Measurements from ENCODE around the gene FUT2.

DNA sequence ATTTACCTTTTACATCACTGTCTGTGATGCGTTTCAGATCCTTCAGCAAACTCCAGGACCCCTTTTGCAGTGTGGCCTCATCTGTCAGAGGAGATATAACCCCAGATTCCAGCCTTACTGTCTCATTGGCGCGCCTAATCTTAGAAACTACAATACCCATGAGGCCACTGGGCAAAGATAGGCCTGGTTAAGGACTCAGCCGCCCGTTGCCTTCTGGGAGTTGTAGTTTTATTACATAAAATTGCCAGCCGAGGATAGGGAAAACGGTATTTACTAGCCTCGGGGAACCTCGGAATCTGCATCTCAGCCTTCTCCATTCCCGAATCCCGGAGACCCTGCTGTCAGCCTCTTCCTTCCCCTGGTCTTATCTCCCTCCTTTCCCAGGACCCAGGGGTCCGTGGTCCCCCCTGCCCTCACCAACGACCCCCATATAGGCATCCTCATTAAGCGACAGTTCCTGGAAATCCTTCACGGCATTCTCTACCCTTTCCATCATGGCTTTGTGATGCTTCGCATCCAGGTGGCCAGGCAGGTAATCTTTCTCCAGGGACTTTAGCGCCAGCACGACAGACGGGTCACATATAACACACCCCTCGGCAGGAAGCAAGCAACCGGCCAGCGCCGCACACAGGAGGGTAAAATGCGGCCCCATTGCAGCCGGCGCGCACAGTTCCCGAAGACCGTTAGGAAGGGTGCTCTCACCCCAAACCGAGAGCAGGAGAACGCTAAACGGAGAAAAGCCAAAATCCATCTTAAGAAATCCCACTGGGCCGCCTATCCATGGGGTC lies 49.6 kb downstream of the FUT2 start:
- TF ChIP-seq ZNF664 (tag by site-specific recombination; IDR thresholded peaks at IDR 0.05) = no peak
- no peak for TF ChIP-seq ZNF302 (tag by site-specific recombination; IDR thresholded peaks at IDR 0.05; ENCODE audit: low read depth)
- TF ChIP-seq YY1 (tag by site-specific recombination; IDR thresholded peaks at IDR 0.05) = no peak
- TF ChIP-seq, protein P1, sequence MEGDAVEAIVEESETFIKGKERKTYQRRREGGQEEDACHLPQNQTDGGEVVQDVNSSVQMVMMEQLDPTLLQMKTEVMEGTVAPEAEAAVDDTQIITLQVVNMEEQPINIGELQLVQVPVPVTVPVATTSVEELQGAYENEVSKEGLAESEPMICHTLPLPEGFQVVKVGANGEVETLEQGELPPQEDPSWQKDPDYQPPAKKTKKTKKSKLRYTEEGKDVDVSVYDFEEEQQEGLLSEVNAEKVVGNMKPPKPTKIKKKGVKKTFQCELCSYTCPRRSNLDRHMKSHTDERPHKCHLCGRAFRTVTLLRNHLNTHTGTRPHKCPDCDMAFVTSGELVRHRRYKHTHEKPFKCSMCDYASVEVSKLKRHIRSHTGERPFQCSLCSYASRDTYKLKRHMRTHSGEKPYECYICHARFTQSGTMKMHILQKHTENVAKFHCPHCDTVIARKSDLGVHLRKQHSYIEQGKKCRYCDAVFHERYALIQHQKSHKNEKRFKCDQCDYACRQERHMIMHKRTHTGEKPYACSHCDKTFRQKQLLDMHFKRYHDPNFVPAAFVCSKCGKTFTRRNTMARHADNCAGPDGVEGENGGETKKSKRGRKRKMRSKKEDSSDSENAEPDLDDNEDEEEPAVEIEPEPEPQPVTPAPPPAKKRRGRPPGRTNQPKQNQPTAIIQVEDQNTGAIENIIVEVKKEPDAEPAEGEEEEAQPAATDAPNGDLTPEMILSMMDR (tag by site-specific recombination; IDR thresholded peaks at IDR 0.05) = no peak
- TF ChIP-seq ZNF133 (tag by site-specific recombination; IDR thresholded peaks at IDR 0.05) = no peak
- TF ChIP-seq ZFP3 (tag by site-specific recombination; IDR thresholded peaks at IDR 0.05; ENCODE audit: low read depth) = no peak
- TF ChIP-seq, protein P2, sequence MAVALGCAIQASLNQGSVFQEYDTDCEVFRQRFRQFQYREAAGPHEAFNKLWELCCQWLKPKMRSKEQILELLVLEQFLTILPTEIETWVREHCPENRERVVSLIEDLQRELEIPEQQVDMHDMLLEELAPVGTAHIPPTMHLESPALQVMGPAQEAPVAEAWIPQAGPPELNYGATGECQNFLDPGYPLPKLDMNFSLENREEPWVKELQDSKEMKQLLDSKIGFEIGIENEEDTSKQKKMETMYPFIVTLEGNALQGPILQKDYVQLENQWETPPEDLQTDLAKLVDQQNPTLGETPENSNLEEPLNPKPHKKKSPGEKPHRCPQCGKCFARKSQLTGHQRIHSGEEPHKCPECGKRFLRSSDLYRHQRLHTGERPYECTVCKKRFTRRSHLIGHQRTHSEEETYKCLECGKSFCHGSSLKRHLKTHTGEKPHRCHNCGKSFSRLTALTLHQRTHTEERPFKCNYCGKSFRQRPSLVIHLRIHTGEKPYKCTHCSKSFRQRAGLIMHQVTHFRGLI (tag by site-specific recombination; IDR thresholded peaks at IDR 0.05) = no peak

Data from HEK293 (cell line).